ENCODE results near the gene RGS9BP. TPM values are rescaled to one million over a fixed set of nuclear protein-coding genes. Genes with fewer than 3 reads are reported as not detected.
A peak's percentile ranks its signal among the peaks of the same experiment; 100 is the strongest.

RGS9BP gene
- total RNA-seq = 8.6 TPM
- long read RNA-seq, transcript RGS9BP-201 (1 exons, 2,894 nt) = major isoform, 12 of 12 reads
- long read RNA-seq, partial matches to known transcripts = 0 of 12 reads
- long read RNA-seq, other reads (novel, unspliced or antisense) = 0 of 12 reads

- H3K4me3 ChIP-seq = peak within 1 kb of the TSS; percentile 94
- TF ChIP-seq CTCF (IDR thresholded peaks at IDR 0.05; ENCODE audit: borderline replicate concordance) = no peak
- peaks cover 32% of the 10 kb centered on the region for H3K27me3 ChIP-seq (ENCODE audit: low read depth)
- peaks cover 66% of the 10 kb centered on the region for H3K4me1 ChIP-seq
- peak within 1 kb of the TSS; percentile 93 for H3K27ac ChIP-seq (replicated peaks)
- peak; percentile 89 for DNase-seq
- no peaks in the 10 kb centered on the region for H3K9me3 ChIP-seq (replicated peaks)
- H3K36me3 ChIP-seq = peaks cover 4% of the 10 kb centered on the region
- intact Hi-C loops (cut with micrococcal nuclease) = no loop called here
Measured at GRCh38 chr19:32675720-32676185, at the start of gene RGS9BP. Gene RGS9BP (plus strand): TSS chr19:32675848. CDS start chr19:32676264, 416 bp downstream.

GRCh38 chr19:32626969-32627368, 48.7 kb upstream of the RGS9BP start:
- intact Hi-C loops (cut with micrococcal nuclease) = no loop called here
- no peak overlapping the region for H3K4me3 ChIP-seq
- H3K27me3 ChIP-seq (ENCODE audit: low read depth) = no peaks in the 10 kb centered on the region
- peaks cover 87% of the 10 kb centered on the region for H3K36me3 ChIP-seq
- DNase-seq = no peak
- peaks cover 19% of the 10 kb centered on the region for H3K4me1 ChIP-seq
- no peak for TF ChIP-seq CTCF (IDR thresholded peaks at IDR 0.05; ENCODE audit: borderline replicate concordance)
- no peaks in the 10 kb centered on the region for H3K9me3 ChIP-seq (replicated peaks)
- H3K27ac ChIP-seq (replicated peaks) = no peak overlapping the region

- Histone ChIP-seq H3K36me3 (peaks cover 85% of the 10 kb centered on the region), H3K27me3 (ENCODE audit: low read depth) (no peaks in the 10 kb centered on the region), H3K4me1 (peaks cover 19% of the 10 kb centered on the region), H3K27ac (replicated peaks) (peak overlapping the region; percentile 71), H3K4me3 (no peak overlapping the region), H3K9me3 (replicated peaks) (no peaks in the 10 kb centered on the region)
- no peak for DNase-seq
- intact Hi-C loops (cut with micrococcal nuclease) = no loop called here
- TF ChIP-seq CTCF (IDR thresholded peaks at IDR 0.05; ENCODE audit: borderline replicate concordance) = no peak
Measured at GRCh38 chr19:32627714-32628270, 47.9 kb upstream of the RGS9BP start.

- no peak for DNase-seq
- H3K4me3 ChIP-seq = no peak overlapping the region
- H3K36me3 ChIP-seq = peaks cover 65% of the 10 kb centered on the region
- intact Hi-C loops (cut with micrococcal nuclease) = no loop called here
- no peak for TF ChIP-seq CTCF (IDR thresholded peaks at IDR 0.05; ENCODE audit: borderline replicate concordance)
- no peaks in the 10 kb centered on the region for H3K27me3 ChIP-seq (ENCODE audit: low read depth)
- H3K27ac ChIP-seq (replicated peaks) = no peak overlapping the region
- no peaks in the 10 kb centered on the region for H3K9me3 ChIP-seq (replicated peaks)
- peaks cover 19% of the 10 kb centered on the region for H3K4me1 ChIP-seq
Measured at GRCh38 chr19:32630338-32630737, 45.3 kb upstream of the RGS9BP start.

GRCh38 chr19:32631381-32631780, 44.3 kb upstream of the RGS9BP start:
- no peaks in the 10 kb centered on the region for H3K9me3 ChIP-seq (replicated peaks)
- intact Hi-C loops (cut with micrococcal nuclease) = no loop called here
- peak; percentile 21 for TF ChIP-seq CTCF (IDR thresholded peaks at IDR 0.05; ENCODE audit: borderline replicate concordance)
- H3K27me3 ChIP-seq (ENCODE audit: low read depth) = no peaks in the 10 kb centered on the region
- peaks cover 62% of the 10 kb centered on the region for H3K36me3 ChIP-seq
- peaks cover 19% of the 10 kb centered on the region for H3K4me1 ChIP-seq
- no peak overlapping the region for H3K27ac ChIP-seq (replicated peaks)
- no peak for DNase-seq
- no peak overlapping the region for H3K4me3 ChIP-seq

All from left ventricle myocardium inferior (tissue), 1 donor.